Measurements from ENCODE around the gene FBXO40. TPM values are rescaled to one million over a fixed set of nuclear protein-coding genes. Genes with fewer than 3 reads are reported as not detected.
"Not testable (repeated sequence)": the region's sequence is repeated elsewhere in the genome, so short reads cannot be mapped to it uniquely, and the experiment has no call there.

Gene FBXO40
- total and polyA plus RNA-seq, 2 donors (not counting 1 experiment from before 2014, with no cell fraction given): not detected

GRCh38 chr3:121598564-121598963 lies 5.4 kb downstream of the FBXO40 start:
- Histone ChIP-seq H3K79me2 (ENCODE audit: control insufficient read depth, insufficient read depth, low read length) (no peaks in the 10 kb centered on the region), H3K27me3 (replicated peaks in 1 of 4; ENCODE audit: control extremely low read depth in 1 of 4, control insufficient read depth in 3 of 4, insufficient read depth in 4 of 4, low read length in 3 of 4) (peaks cover 0 to 4% (median 0%) of the 10 kb centered on the region in 4 experiments), H3K4me2 (replicated peaks; ENCODE audit: low read depth, low read length, poor library complexity, severe bottlenecking) (no peak overlapping the region), H3K4me3 (ENCODE audit: control extremely low read depth in 1 of 5, extremely low read depth in 1 of 5, insufficient read depth in 1 of 5, low read depth in 2 of 5, low read length in 4 of 5) (no peak overlapping the region), H3K27ac (ENCODE audit: low read length in 2 of 2) (no peak overlapping the region), H4K20me1 (ENCODE audit: control insufficient read depth, insufficient read depth, low read length, poor library complexity, severe bottlenecking) (no peaks in the 10 kb centered on the region), H3K36me3 (replicated peaks in 1 of 2; ENCODE audit: control extremely low read depth in 1 of 2, control insufficient read depth in 1 of 2, extremely low read depth in 1 of 2, insufficient read depth in 2 of 2, low read length in 1 of 2) (no peaks in the 10 kb centered on the region), H3K9ac (ENCODE audit: low read length) (no peak overlapping the region), H3K4me1 (ENCODE audit: control insufficient read depth in 2 of 2, insufficient read depth in 2 of 2, low read length in 2 of 2) (no peaks in the 10 kb centered on the region), H2AFZ (ENCODE audit: insufficient read depth, low read depth, low read length, poor library complexity, severe bottlenecking) (no peak overlapping the region), H3K9me3 (ENCODE audit: control extremely low read depth in 1 of 3, control insufficient read depth in 2 of 3, insufficient read depth in 1 of 3, low read length in 2 of 3) (no peaks in the 10 kb centered on the region)
- DNase-seq (no peak), ATAC-seq (ENCODE audit: low read depth) (no peak)
- ChIA-PET CTCF (no interaction called here), POLR2A (no interaction called here)
- no peak for TF ChIP-seq CTCF (IDR thresholded peaks at IDR 0.05)
- TF ChIP-seq EZH2 (IDR thresholded peaks at IDR 0.05; ENCODE audit: borderline replicate concordance, insufficient read depth, low read depth, low read length, poor library complexity, severe bottlenecking): no peak
- Mint-ChIP-seq H3K27ac (no peak overlapping the region), H3K9me3 (ENCODE audit: insufficient read depth) (no peaks in the 10 kb centered on the region), H3K27me3 (no peaks in the 10 kb centered on the region), H3K4me3 (no peak overlapping the region), H3K4me1 (peaks cover 2% of the 10 kb centered on the region)
- intact Hi-C loops (cut with micrococcal nuclease): no loop called here
- WGBS (ENCODE audit: insufficient coverage): 100% methylated on average over 1 of the region's 2 CpGs

- H3K4me2 ChIP-seq (replicated peaks; ENCODE audit: low read depth, low read length, poor library complexity, severe bottlenecking); H3K27me3 ChIP-seq (replicated peaks in 1 of 4; ENCODE audit: control extremely low read depth in 1 of 4, control insufficient read depth in 3 of 4, insufficient read depth in 4 of 4, low read length in 3 of 4); DNase-seq; H3K4me1 Mint-ChIP-seq; H3K9me3 Mint-ChIP-seq (ENCODE audit: insufficient read depth); H2AFZ ChIP-seq (ENCODE audit: insufficient read depth, low read depth, low read length, poor library complexity, severe bottlenecking); H3K9ac ChIP-seq (ENCODE audit: low read length); H3K27me3 Mint-ChIP-seq; H4K20me1 ChIP-seq (ENCODE audit: control insufficient read depth, insufficient read depth, low read length, poor library complexity, severe bottlenecking); H3K27ac Mint-ChIP-seq; H3K4me3 Mint-ChIP-seq; H3K4me3 ChIP-seq (ENCODE audit: control extremely low read depth in 1 of 5, extremely low read depth in 1 of 5, insufficient read depth in 1 of 5, low read depth in 2 of 5, low read length in 4 of 5); H3K36me3 ChIP-seq (replicated peaks in 1 of 2; ENCODE audit: control extremely low read depth in 1 of 2, control insufficient read depth in 1 of 2, extremely low read depth in 1 of 2, insufficient read depth in 2 of 2, low read length in 1 of 2); CTCF ChIA-PET; H3K27ac ChIP-seq (ENCODE audit: low read length in 2 of 2); ATAC-seq (ENCODE audit: low read depth); intact Hi-C loops (cut with micrococcal nuclease); H3K4me1 ChIP-seq (ENCODE audit: control insufficient read depth in 2 of 2, insufficient read depth in 2 of 2, low read length in 2 of 2); H3K9me3 ChIP-seq (ENCODE audit: control extremely low read depth in 1 of 3, control insufficient read depth in 2 of 3, insufficient read depth in 1 of 3, low read length in 2 of 3); H3K79me2 ChIP-seq (ENCODE audit: control insufficient read depth, insufficient read depth, low read length): not testable (repeated sequence)
- POLR2A ChIA-PET: interaction anchor here (0.7 kb wide), 1 partner anchor 52 kb away, joined by 3 read pairs; no protein-coding TSS in a partner anchor
- WGBS (ENCODE audit: insufficient coverage): no CpG with 5 or more reads among the region's 2 CpGs
These were observed 6.7 kb downstream of the FBXO40 start for GRCh38 chr3:121599900-121600299.
